PC-9 (cell line): ENCODE measurements around the gene HABP4. TPM values are rescaled to one million over a fixed set of nuclear protein-coding genes. Genes with fewer than 3 reads are reported as not detected.

Experiments
- BruUV-seq: library from RNA; stranded (reverse); fragments of 400-500 nt; replicated peaks from 2 replicates; lab custom pipeline; 2021; lab: Mats Ljungman, UMichigan
- CTCF ChIA-PET: fragments of 300-600 bp; sonication (Branson Sonifier 250); formaldehyde crosslinking; loops from one replicate; lab custom pipeline; 2022; ENCODE audit warnings: antibody characterized with exemption; lab: Charles Lee
- POLR2A ChIA-PET: fragments of 300-600 bp; sonication (Branson Sonifier 250); formaldehyde crosslinking; loops from one replicate; lab custom pipeline; 2022; ENCODE audit warnings: antibody characterized with exemption; ENCODE audit not compliant: unreplicated experiment; lab: Charles Lee
- DNase-seq, 2 experiments: peaks; one replicate each; pipeline versions ENCODE4 v3.0.0 to v3.0.0-alpha.2; 2015 to 2022; ENCODE audit warnings: mixed read lengths in 1 of 2
- H2AFZ ChIP-seq: fragments of 200-600 bp; sonication (generic); 2 replicates; pipeline ENCODE4 v1.8.1; 2017; ENCODE audit warnings: antibody characterized with exemption
- H3F3A ChIP-seq: fragments of 200-600 bp; sonication (generic); 2 replicates; pipeline ENCODE4 v1.8.1; 2017; ENCODE audit warnings: antibody characterized with exemption, mild to moderate bottlenecking, low read depth; ENCODE audit not compliant: insufficient read depth
- H3K27ac ChIP-seq: fragments of 200-600 bp; sonication (generic); 2 replicates; pipeline ENCODE4 v1.6.1; 2016; ENCODE audit warnings: mixed run types
- H3K27me3 ChIP-seq: fragments of 200-600 bp; sonication (generic); 2 replicates; pipeline ENCODE4 v1.6.1; 2016; ENCODE audit warnings: low read depth, mixed run types; ENCODE audit not compliant: insufficient read depth
- H3K36me3 ChIP-seq: fragments of 200-600 bp; sonication (generic); 2 replicates; pipeline ENCODE4 v1.6.1; 2016; ENCODE audit warnings: low read depth, mixed run types
- H3K4me1 ChIP-seq: fragments of 200-600 bp; sonication (generic); replicated peaks from 2 replicates; pipeline ENCODE4 v1.6.1; 2016; ENCODE audit warnings: mixed run types; ENCODE audit not compliant: insufficient read depth
- H3K4me2 ChIP-seq: fragments of 200-600 bp; sonication (generic); 2 replicates; pipeline ENCODE4 v1.6.1; 2017; ENCODE audit warnings: mixed run types
- H3K4me3 ChIP-seq: fragments of 200-600 bp; sonication (generic); 2 replicates; pipeline ENCODE4 v1.6.1; 2016; ENCODE audit warnings: mixed run types
- H3K79me2 ChIP-seq: fragments of 200-600 bp; sonication (generic); 2 replicates; pipeline ENCODE4 v1.6.1; 2017; ENCODE audit warnings: low read depth, mixed run types
- H3K9me2 ChIP-seq: fragments of 200-600 bp; sonication (generic); 2 replicates; pipeline ENCODE4 v1.8.1; 2017; ENCODE audit warnings: mild to moderate bottlenecking; ENCODE audit not compliant: insufficient read depth
- H3K9me3 ChIP-seq: fragments of 200-600 bp; sonication (generic); 2 replicates; pipeline ENCODE4 v1.8.1; 2016; ENCODE audit warnings: low read depth; ENCODE audit not compliant: insufficient read depth
- H4K20me1 ChIP-seq: fragments of 200-600 bp; sonication (generic); 2 replicates; pipeline ENCODE4 v1.8.1; 2017; ENCODE audit not compliant: insufficient read depth
- EZH2 ChIP-seq: fragments of 200-600 bp; sonication (generic); IDR thresholded peaks from 2 replicates; pipeline ENCODE4 v1.8.0; 2017; ENCODE audit warnings: antibody characterized with exemption, low read depth
- intact Hi-C: fragments of 100-400 bp; cut with micrococcal nuclease; formaldehyde crosslinking; loops from one replicate; pipeline ENCODE4 v1.10.0; 2022; ENCODE audit not compliant: unreplicated experiment
- total RNA-seq: library from RNA; stranded (reverse); gene quantifications from 2 replicates; pipeline ENCODE4 v1.2.3, GENCODE V29; 2021
- TF ChIP-seq, protein P1 (sequence below): fragments of 200-600 bp; sonication (generic); conservative IDR thresholded peaks from 2 replicates; pipeline ENCODE4 v1.6.1; 2017; ENCODE audit warnings: mixed run types, antibody characterized with exemption, mild to moderate bottlenecking, moderate library complexity

The HABP4 gene
- total RNA-seq, 1 experiment from 2014 or later: 8.1 TPM

GRCh38 chr9:96490534-96491078 is 40.6 kb downstream of the HABP4 start:
- no peak overlapping the region for H3K27ac ChIP-seq
- ChIA-PET CTCF (no interaction called here), POLR2A (no interaction called here)
- no peaks in the 10 kb centered on the region for H3K27me3 ChIP-seq
- no peaks in the 10 kb centered on the region for H3K79me2 ChIP-seq
- H3K4me1 ChIP-seq: peaks cover 17% of the 10 kb centered on the region
- intact Hi-C loops: no loop called here
- H3K9me3 ChIP-seq: no peaks in the 10 kb centered on the region
- H3K4me3 ChIP-seq: no peak overlapping the region
- no peaks in the 10 kb centered on the region for H4K20me1 ChIP-seq
- no peaks in the 10 kb centered on the region for H3K9me2 ChIP-seq
- TF ChIP-seq, protein P1, sequence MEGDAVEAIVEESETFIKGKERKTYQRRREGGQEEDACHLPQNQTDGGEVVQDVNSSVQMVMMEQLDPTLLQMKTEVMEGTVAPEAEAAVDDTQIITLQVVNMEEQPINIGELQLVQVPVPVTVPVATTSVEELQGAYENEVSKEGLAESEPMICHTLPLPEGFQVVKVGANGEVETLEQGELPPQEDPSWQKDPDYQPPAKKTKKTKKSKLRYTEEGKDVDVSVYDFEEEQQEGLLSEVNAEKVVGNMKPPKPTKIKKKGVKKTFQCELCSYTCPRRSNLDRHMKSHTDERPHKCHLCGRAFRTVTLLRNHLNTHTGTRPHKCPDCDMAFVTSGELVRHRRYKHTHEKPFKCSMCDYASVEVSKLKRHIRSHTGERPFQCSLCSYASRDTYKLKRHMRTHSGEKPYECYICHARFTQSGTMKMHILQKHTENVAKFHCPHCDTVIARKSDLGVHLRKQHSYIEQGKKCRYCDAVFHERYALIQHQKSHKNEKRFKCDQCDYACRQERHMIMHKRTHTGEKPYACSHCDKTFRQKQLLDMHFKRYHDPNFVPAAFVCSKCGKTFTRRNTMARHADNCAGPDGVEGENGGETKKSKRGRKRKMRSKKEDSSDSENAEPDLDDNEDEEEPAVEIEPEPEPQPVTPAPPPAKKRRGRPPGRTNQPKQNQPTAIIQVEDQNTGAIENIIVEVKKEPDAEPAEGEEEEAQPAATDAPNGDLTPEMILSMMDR: no peak
- TF ChIP-seq EZH2: no peak
- H3K36me3 ChIP-seq: no peaks in the 10 kb centered on the region
- no peak overlapping the region for H3K4me2 ChIP-seq
- DNase-seq: no peak
- H3F3A ChIP-seq: peaks cover 6% of the 10 kb centered on the region
- no peak overlapping the region for H2AFZ ChIP-seq
- no TSS peak for BruUV-seq

GRCh38 chr9:96491079-96491879 is 41.3 kb downstream of the HABP4 start:
- Histone ChIP-seq H3K4me2 (no peak overlapping the region), H3K27me3 (no peaks in the 10 kb centered on the region), H4K20me1 (no peaks in the 10 kb centered on the region), H3K9me3 (no peaks in the 10 kb centered on the region), H3K9me2 (no peaks in the 10 kb centered on the region), H3K4me3 (no peak overlapping the region), H3K79me2 (no peaks in the 10 kb centered on the region), H3K27ac (no peak overlapping the region), H3F3A (peaks cover 6% of the 10 kb centered on the region), H3K36me3 (no peaks in the 10 kb centered on the region), H3K4me1 (peaks cover 12% of the 10 kb centered on the region), H2AFZ (no peak overlapping the region)
- no TSS peak for BruUV-seq
- ChIA-PET POLR2A (no interaction called here), CTCF (interaction anchor here (0.6 kb wide), 1 partner anchor 11 kb away, joined by 4 read pairs; no protein-coding TSS in a partner anchor)
- TF ChIP-seq EZH2: no peak
- TF ChIP-seq, protein P1: no peak
- DNase-seq: no peak
- intact Hi-C loops: no loop called here

GRCh38 chr9:96491880-96492525 is 42.0 kb downstream of the HABP4 start:
- no peak for TF ChIP-seq EZH2
- TF ChIP-seq, protein P1: no peak
- H3K27me3 ChIP-seq: no peaks in the 10 kb centered on the region
- no peaks in the 10 kb centered on the region for H3K9me3 ChIP-seq
- no TSS peak for BruUV-seq
- H3K4me1 ChIP-seq: peaks cover 5% of the 10 kb centered on the region
- H3K27ac ChIP-seq: no peak overlapping the region
- H2AFZ ChIP-seq: no peak overlapping the region
- POLR2A ChIA-PET: no interaction called here
- H3K4me2 ChIP-seq: no peak overlapping the region
- H4K20me1 ChIP-seq: no peaks in the 10 kb centered on the region
- intact Hi-C loops: no loop called here
- peaks cover 2% of the 10 kb centered on the region for H3F3A ChIP-seq
- H3K9me2 ChIP-seq: no peaks in the 10 kb centered on the region
- CTCF ChIA-PET: interaction anchor here (0.6 kb wide), 1 partner anchor 12 kb away, joined by 4 read pairs; no protein-coding TSS in a partner anchor
- DNase-seq: no peak
- no peak overlapping the region for H3K4me3 ChIP-seq
- H3K79me2 ChIP-seq: no peaks in the 10 kb centered on the region
- H3K36me3 ChIP-seq: no peaks in the 10 kb centered on the region
